ENCODE data around the gene CD8B2. TPM values are rescaled to one million over a fixed set of nuclear protein-coding genes. Genes with fewer than 3 reads are reported as not detected.
"Not testable (repeated sequence)": the region's sequence is repeated elsewhere in the genome, so short reads cannot be mapped to it uniquely, and the experiment has no call there.

The CD8B2 gene
- total RNA-seq, 1 donor from 2014 or later, result not detected

- peak in 1 of 2 donors; percentile 5 for DNase-seq (ENCODE audit: low read depth in 2 of 2)
These were observed 24.8 kb downstream of the CD8B2 start for GRCh38 chr2:106511934-106512333.

GRCh38 chr2:106513391-106513790, 26.2 kb downstream of the CD8B2 start:
- DNase-seq (ENCODE audit: low read depth in 2 of 2), result not testable (repeated sequence)

- not testable (repeated sequence) for DNase-seq (ENCODE audit: low read depth in 2 of 2)
These were observed 27.7 kb downstream of the CD8B2 start for GRCh38 chr2:106514827-106515226.

GRCh38 chr2:106516436-106516835, 29.3 kb downstream of the CD8B2 start:
- DNase-seq (ENCODE audit: low read depth in 2 of 2), result no peak

- no peak for DNase-seq (ENCODE audit: low read depth in 2 of 2)
These were observed 29.7 kb downstream of the CD8B2 start for GRCh38 chr2:106516864-106517263.

- no peak for DNase-seq (ENCODE audit: low read depth in 2 of 2)
These were observed 30.2 kb downstream of the CD8B2 start for GRCh38 chr2:106517329-106517728.

GRCh38 chr2:106519767-106520166, 32.6 kb downstream of the CD8B2 start:
- no peak for DNase-seq (ENCODE audit: low read depth in 2 of 2)

- DNase-seq (ENCODE audit: low read depth in 2 of 2), result no peak
These were observed 33.9 kb downstream of the CD8B2 start for GRCh38 chr2:106521016-106521415.

GRCh38 chr2:106523976-106524665, 37.0 kb downstream of the CD8B2 start:
- DNase-seq (ENCODE audit: low read depth in 2 of 2), result no peak

- no peak for DNase-seq (ENCODE audit: low read depth in 2 of 2)
These were observed 43.7 kb downstream of the CD8B2 start for GRCh38 chr2:106530866-106531265.

GRCh38 chr2:106531676-106532214, 44.6 kb downstream of the CD8B2 start:
- no peak for DNase-seq (ENCODE audit: low read depth in 2 of 2)

GRCh38 chr2:106532236-106532635, 45.1 kb downstream of the CD8B2 start:
- no peak for DNase-seq (ENCODE audit: low read depth in 2 of 2)

GRCh38 chr2:106534471-106534870, 47.3 kb downstream of the CD8B2 start:
- no peak for DNase-seq (ENCODE audit: low read depth in 2 of 2)

GRCh38 chr2:106536490-106536889, 49.3 kb downstream of the CD8B2 start:
- DNase-seq (ENCODE audit: low read depth in 2 of 2), result no peak

GRCh38 chr2:106537047-106537446, 49.9 kb downstream of the CD8B2 start:
- DNase-seq (ENCODE audit: low read depth in 2 of 2), result no peak

GRCh38 chr2:106537791-106538191, 50.6 kb downstream of the CD8B2 start:
- DNase-seq (ENCODE audit: low read depth in 2 of 2), result no peak

GRCh38 chr2:106540886-106541285, 53.7 kb downstream of the CD8B2 start:
- no peak for DNase-seq (ENCODE audit: low read depth in 2 of 2)

- DNase-seq (ENCODE audit: low read depth in 2 of 2), result no peak
These were observed 54.2 kb downstream of the CD8B2 start for GRCh38 chr2:106541333-106541732.

GRCh38 chr2:106542746-106543359, 55.7 kb downstream of the CD8B2 start:
- peak; percentile 51 to 64 for DNase-seq (ENCODE audit: low read depth in 2 of 2)

- no peak for DNase-seq (ENCODE audit: low read depth in 2 of 2)
These were observed 57.8 kb downstream of the CD8B2 start for GRCh38 chr2:106545007-106545406.

- DNase-seq (ENCODE audit: low read depth in 2 of 2), result no peak
These were observed 59.3 kb downstream of the CD8B2 start for GRCh38 chr2:106546391-106546990.

- DNase-seq (ENCODE audit: low read depth in 2 of 2), result no peak
These were observed 60.2 kb downstream of the CD8B2 start for GRCh38 chr2:106547164-106547903.

All from lung microvascular endothelial cell (primary cell).